GM21717 (cell line): ENCODE data around the gene CHAC2.
A peak's percentile ranks its signal among the peaks of the same experiment; 100 is the strongest.
"Not testable (repeated sequence)": the region's sequence is repeated elsewhere in the genome, so short reads cannot be mapped to it uniquely, and the experiment has no call there.

ENCODE experiments used
- ATAC-seq: cut with Tn5 transposase; IDR thresholded peaks from one replicate; pipeline ENCODE4 v1.9.1; 2021; ENCODE audit warnings: mild to moderate bottlenecking, moderate library complexity; ENCODE audit not compliant: unreplicated experiment

CHAC2 gene

DNA sequence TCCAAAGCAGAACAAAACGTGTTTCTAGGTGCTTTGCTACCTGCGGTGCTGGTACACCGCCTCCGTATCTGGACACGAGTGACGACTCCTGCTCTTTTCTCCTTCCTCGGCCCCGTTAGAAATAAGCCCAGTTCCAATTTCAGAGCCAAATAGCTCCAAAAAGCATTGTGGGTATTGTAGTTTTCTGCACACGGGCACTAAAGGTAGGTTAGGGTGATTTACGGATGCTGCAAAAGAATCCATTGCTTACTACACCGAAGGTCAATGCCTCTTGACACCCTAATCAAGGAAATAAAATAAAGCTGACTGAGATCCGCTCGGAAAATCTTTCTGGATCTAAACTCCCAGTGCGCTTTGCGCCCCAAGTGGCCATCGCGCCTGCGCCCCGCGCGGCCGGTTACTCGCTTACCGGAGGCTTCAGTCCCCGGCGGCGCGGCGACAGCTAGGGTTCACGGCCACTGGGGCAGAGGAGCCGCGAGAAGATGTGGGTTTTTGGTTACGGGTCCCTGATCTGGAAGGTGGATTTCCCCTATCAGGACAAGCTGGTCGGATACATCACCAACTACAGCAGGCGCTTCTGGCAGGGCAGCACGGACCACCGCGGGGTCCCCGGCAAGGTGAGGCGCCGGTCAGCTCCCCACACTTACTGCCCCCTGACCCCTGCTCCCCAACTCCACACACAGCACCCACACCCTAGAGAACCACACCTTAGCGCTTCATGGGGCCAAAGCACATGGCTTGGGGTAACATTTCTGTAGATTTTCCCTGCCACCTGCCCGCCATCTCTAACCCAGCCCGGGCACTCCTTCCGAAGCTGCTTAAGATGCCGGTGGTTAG lies at the start of gene CHAC2:
Gene CHAC2 (plus strand): TSS at position 400 of the 837 bp plus-strand sequence. CDS start 83 bp downstream, at position 483.
- peak; percentile 95 for ATAC-seq

- ATAC-seq = not testable (repeated sequence)
Measured at GRCh38 chr2:53720944-53721343, 46.7 kb upstream of the CHAC2 start.

DNA sequence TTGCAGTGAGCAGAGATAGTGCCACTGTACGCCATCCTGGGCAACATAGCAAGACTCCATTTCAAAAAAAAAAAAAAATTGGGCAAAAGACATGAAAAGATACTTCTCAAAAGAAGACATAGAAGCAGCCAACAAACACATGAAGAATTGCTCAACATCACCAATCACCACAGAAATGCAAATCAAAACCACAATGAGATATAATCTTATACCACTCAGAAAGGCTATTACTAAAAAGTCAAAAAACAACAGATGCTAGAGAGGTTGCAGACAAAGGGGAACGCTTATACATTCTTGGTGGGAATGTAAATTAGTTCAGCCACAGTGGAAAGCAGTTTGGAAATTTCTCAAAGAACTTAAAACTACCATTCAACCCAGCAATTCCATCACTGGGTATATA lies 43.1 kb upstream of the CHAC2 start:
- ATAC-seq = no peak

GRCh38 chr2:53725662-53726061 lies 41.9 kb upstream of the CHAC2 start:
- ATAC-seq = no peak

DNA sequence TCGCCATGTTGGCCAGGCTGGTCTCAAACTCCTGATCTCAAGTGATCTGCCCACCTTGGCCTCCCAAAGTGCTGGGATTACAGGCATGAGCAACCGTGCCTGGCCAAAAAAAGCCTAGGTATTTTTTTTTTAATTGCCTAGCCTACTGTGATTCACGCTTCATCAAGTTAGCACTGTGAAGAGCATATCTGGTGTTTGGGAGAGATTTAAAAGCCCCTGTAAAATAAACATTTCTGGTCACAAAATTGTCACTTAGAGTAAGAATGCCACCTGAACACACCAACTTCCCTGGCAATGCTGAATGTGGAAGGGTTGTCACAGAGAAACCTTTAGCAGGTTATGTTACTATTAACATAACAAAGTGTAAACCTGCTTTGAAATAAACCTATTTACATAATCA lies 39.7 kb upstream of the CHAC2 start:
- no peak for ATAC-seq

- ATAC-seq = no peak
Measured at GRCh38 chr2:53729143-53729762, 38.4 kb upstream of the CHAC2 start.

DNA sequence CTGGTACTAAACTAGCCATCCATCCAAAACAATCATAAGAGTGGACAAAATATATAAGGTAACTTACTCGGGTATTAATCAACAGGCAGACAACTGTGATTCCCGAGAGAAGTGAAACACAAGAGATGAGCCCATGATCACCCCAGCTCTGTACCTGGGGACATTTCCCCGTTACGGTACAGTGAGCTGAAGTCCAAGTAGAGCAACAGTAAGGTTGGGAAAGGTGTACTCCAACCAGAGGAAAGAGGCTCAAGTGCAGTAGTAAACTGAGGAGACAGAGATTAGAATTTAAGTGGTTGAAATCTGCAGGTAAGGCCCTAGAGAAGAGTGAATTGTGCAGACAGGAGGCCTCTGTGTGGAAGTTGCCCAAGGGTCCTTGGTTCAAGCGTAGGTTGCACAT lies 30.5 kb upstream of the CHAC2 start:
- ATAC-seq = no peak

DNA sequence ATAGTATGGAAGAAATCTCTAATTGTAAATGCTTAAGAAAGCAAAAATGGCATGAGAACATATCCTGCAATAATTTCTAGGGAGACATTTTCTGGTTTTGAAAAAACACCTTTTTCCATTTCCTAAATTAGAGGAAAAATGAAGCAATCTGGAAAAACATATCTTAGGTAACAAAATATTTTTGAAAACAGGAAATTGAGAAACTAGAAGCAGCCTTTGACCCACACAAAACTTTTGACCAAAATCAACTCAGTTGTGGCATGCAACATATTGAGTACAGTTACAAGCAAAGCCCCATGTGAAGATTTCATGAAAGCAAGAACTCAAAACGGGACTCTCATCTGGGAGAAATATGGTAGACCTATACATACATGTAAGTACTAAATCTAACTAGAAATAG lies 28.6 kb upstream of the CHAC2 start:
- no peak for ATAC-seq

GRCh38 chr2:53740170-53740569 lies 27.4 kb upstream of the CHAC2 start:
- no peak for ATAC-seq

- ATAC-seq = no peak
Measured at GRCh38 chr2:53744395-53745065, 23.1 kb upstream of the CHAC2 start.

- peak; percentile 34 for ATAC-seq
Measured at GRCh38 chr2:53750041-53750768, 17.4 kb upstream of the CHAC2 start.

GRCh38 chr2:53751728-53752127 lies 15.9 kb upstream of the CHAC2 start:
- peak; percentile 91 for ATAC-seq

DNA sequence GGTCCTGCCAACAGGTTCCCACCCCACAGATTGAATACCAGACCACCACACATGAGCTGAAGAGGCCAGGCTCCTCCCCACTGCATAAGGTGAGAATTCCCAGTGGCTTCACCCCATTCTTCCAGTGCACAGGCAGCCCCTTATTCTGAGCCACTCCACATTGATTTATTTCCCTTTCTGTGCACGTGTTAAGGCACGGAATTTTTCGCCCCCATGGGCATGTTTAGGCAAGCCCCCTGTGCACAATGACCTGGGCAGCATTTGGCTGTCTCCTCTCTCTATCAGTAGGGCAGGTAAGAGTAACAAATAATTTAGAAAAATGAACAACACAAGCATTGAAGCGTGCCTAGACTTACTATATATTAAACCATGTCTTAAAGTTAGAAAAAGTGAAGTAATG lies 15.2 kb upstream of the CHAC2 start:
- ATAC-seq = no peak

- no peak for ATAC-seq
Measured at GRCh38 chr2:53753041-53753440, 14.6 kb upstream of the CHAC2 start.

DNA sequence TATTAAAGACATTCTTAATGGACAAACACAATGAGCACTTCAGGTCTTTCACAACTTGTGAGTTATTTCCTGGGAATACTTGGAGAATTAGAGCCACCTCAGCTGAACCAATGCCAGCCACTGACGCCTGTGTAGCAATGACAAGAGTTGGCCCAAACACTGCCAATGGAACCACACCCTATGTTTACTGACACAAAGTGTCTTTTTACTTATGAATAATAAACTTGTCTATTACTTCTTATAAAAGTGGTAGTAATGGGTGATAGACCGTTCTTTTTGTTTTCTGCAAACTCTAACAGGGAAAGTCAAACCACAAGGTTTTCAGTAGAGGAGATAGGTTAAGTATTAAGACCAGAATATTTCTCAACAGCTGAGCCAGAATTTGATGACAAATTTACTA lies 12.5 kb upstream of the CHAC2 start:
- no peak for ATAC-seq

- no peak for ATAC-seq
Measured at GRCh38 chr2:53756644-53757043, 11.0 kb upstream of the CHAC2 start.

DNA sequence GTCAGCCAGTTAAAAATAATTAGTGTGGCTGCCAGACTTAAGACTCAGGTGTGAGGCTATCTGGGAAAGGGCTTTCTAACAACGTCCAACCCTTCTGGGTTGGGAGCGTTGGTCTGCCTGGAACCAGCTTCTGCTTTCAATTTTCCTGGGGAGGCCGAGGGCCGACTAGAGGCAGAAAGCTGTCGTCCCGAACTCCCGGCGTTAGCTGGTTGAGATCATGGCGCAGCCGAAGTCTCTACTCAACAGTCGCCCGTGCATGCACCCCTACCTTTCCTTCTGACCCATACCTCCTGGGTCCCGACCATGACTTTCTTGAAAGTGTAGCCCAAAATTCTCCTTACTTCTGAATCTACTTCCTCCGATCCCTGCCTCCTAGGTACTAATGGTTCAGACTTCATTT lies 10.4 kb upstream of the CHAC2 start:
- ATAC-seq = not testable (repeated sequence)

- no peak for ATAC-seq
Measured at GRCh38 chr2:53765767-53766166, 1.8 kb upstream of the CHAC2 start.

DNA sequence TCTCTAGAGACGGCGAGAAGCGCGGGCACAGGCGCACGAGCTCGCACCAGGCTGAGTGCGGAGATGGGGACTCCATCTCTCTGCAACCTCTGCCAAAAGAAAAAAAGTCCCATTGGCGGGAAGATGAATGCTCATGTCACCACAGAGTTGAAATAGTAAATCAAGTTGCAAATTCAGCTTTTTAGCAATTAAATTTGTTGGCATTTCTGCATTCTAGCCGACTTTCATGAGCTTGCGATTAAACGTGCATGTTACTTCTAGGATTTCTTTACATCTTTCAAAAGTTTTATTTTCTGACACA lies 588 bp downstream of the CHAC2 start:
- no peak for ATAC-seq

DNA sequence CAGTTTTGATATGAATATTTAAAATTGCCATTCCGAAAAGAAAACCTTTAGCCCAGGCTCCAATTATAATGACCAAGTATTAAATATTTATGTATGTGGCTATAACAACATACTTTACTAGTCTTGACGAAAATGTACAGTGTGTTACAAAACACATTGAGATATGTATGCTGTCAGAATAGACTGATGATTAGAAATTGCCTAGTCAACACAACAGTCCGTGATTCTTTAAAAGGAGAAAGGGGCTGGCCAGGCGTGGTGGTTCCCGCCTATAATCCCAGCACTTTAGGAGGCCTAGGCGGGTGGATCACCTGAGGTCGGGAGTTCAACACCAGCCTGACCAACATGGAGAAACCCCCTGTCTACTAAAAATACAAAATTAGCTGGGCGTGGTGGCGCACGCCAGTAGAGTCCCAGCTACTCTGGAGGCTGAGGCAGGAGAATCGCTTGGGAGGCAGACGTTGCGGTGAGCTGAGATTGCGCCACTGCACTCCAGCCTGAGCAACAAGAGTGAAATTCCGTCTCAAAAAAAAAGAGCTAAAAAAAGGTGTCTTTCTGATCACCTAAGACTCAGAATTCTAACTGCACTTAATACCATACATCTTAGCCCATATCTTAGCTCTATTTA lies 1.8 kb downstream of the CHAC2 start:
- no peak for ATAC-seq

GRCh38 chr2:53770264-53770663 lies 2.7 kb downstream of the CHAC2 start:
- ATAC-seq = no peak
